Mucosa of descending colon (tissue), 3 donors: Measurements from ENCODE around the gene IQCE. TPM values are rescaled to one million over a fixed set of nuclear protein-coding genes. Genes with fewer than 3 reads are reported as not detected.
A peak's percentile ranks its signal among the peaks of the same experiment; 100 is the strongest.

Experiments used
- ATAC-seq: fragments of 200-7000 bp; cut with Tn5 transposase; one replicate; pipeline ENCODE4 v1.9.1; 2020; ENCODE audit warnings: mild to moderate bottlenecking, moderate library complexity
- DNase-seq, 3 donors: peaks; one replicate each; pipeline ENCODE4 v3.0.0-alpha.2; 2020
- H3K36me3 ChIP-seq: fragments of 200-600 bp; one replicate; pipeline ENCODE4 v1.8.0; 2021; ENCODE audit warnings: low read depth, mild to moderate bottlenecking
- H3K4me1 ChIP-seq: fragments of 200-600 bp; one replicate; pipeline ENCODE4 v1.8.0; 2021; ENCODE audit warnings: low read depth, mild to moderate bottlenecking
- H3K4me3 ChIP-seq: fragments of 200-600 bp; one replicate; pipeline ENCODE4 v1.8.0; 2021; ENCODE audit warnings: mild to moderate bottlenecking
- H3K9me3 ChIP-seq: fragments of 200-600 bp; one replicate; pipeline ENCODE4 v1.8.0; 2021; ENCODE audit warnings: mild to moderate bottlenecking
- CTCF ChIP-seq: fragments of 200-600 bp; IDR thresholded peaks from one replicate; pipeline ENCODE4 v1.8.0; 2022; ENCODE audit warnings: antibody characterized with exemption, mild to moderate bottlenecking
- intact Hi-C, 2 donors: fragments of 100-400 bp; cut with DNase I in 1 of 2; cut with micrococcal nuclease in 1 of 2; formaldehyde crosslinking; loops; one replicate each; pipeline versions ENCODE4 v1.11.0 to v1.11.1; 2022; cut with DNase I, micrococcal nuclease
- total RNA-seq, 3 donors: library from RNA; stranded (reverse); fragmentation: NEBNext Ultra II Directional in 2 of 3; extraction: Animal tissue kit (Norgen Biotek cat#: 25700) in 2 of 3; gene quantifications; one replicate each; pipeline versions ENCODE4 v1.2.1 to v1.2.4, GENCODE V29; 2021 to 2023
- donor health status: DM: no; HTN: no; CAD: no; lungs with moderate emphysema.
- donor health status: DM: no; HTN: no; CAD: no.
- donor health status: DM: no; HTN: yes; CAD: no.

The IQCE gene
- total RNA-seq, 3 donors from 2014 or later: 27.9 to 41.2 (median 35.9) TPM

GRCh38 chr7:2571409-2571808 is 12.6 kb downstream of the IQCE start:
- Histone ChIP-seq H3K4me1 (no peaks in the 10 kb centered on the region), H3K36me3 (no peaks in the 10 kb centered on the region), H3K9me3 (no peaks in the 10 kb centered on the region), H3K4me3 (no peak overlapping the region)
- DNase-seq: no peak
- TF ChIP-seq CTCF: no peak
- no peak for ATAC-seq
- intact Hi-C loops: no loop called here

GRCh38 chr7:2572101-2572842 is 13.5 kb downstream of the IQCE start:
- Histone ChIP-seq H3K36me3 (no peaks in the 10 kb centered on the region), H3K9me3 (no peaks in the 10 kb centered on the region), H3K4me3 (no peak overlapping the region), H3K4me1 (no peaks in the 10 kb centered on the region)
- ATAC-seq (peak; percentile 63), DNase-seq (peak in 1 of 3 donors; percentile 37)
- TF ChIP-seq CTCF: no peak
- intact Hi-C loops: no loop called here

GRCh38 chr7:2573761-2574160 is 15.0 kb downstream of the IQCE start:
- no peak for DNase-seq
- Histone ChIP-seq H3K4me1 (no peaks in the 10 kb centered on the region), H3K36me3 (no peaks in the 10 kb centered on the region), H3K9me3 (no peaks in the 10 kb centered on the region), H3K4me3 (no peak overlapping the region)
- ATAC-seq: no peak
- intact Hi-C loops: no loop called here
- no peak for TF ChIP-seq CTCF

- no peaks in the 10 kb centered on the region for H3K9me3 ChIP-seq
- H3K4me1 ChIP-seq: no peaks in the 10 kb centered on the region
- intact Hi-C loops: no loop called here
- ATAC-seq: no peak
- TF ChIP-seq CTCF: no peak
- DNase-seq: no peak
- no peaks in the 10 kb centered on the region for H3K36me3 ChIP-seq
- no peak overlapping the region for H3K4me3 ChIP-seq
Observed at GRCh38 chr7:2575046-2575732, 16.4 kb downstream of the IQCE start.

GRCh38 chr7:2575733-2576340 is 17.1 kb downstream of the IQCE start:
- intact Hi-C loops: no loop called here
- TF ChIP-seq CTCF: no peak
- Histone ChIP-seq H3K9me3 (no peaks in the 10 kb centered on the region), H3K36me3 (no peaks in the 10 kb centered on the region), H3K4me3 (no peak overlapping the region), H3K4me1 (no peaks in the 10 kb centered on the region)
- no peak for ATAC-seq
- no peak for DNase-seq
